ENCODE measurements around the gene AMBRA1.

The AMBRA1 gene

DNA sequence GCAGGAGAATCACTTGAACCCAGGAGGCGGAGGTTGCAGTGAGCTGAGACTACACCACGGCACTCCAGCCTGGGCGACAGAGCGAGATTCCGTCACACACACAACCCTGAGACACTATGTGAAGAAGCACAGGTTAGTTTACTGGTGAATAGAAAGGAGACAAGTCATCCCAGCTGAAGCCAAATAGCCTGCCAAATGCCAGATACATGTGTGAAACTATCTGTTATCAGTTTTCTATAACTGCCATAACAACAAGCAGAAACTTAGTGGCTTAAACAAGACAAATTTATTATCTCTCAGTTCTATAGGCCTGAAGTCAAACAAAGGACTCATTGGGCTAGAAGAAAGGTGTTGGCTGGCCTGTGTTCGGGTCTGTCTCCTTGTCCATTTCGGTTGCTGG, 114.2 kb downstream of the AMBRA1 start:
- in situ Hi-C loops (cut with MboI; ENCODE audit: low sequenced_read_pairs), result no loop called here

DNA sequence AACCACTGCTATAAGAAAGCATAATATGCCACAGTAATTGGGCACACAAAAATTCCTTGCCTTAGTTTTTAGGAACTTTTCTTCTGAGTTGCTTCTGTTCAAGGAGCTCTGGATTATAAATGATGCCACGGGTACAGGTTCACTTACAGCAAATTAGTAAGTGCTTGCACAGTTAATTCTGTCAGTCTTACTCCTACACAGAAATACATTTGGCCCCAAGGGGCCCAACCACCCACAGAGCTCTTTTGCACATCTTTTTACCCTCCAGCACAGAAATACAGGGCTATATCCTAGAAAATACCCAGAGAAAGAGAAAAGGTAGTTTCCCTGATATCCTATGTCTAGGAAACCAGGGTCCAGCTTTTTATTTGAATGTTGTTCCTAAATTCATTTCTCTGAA, 115.6 kb downstream of the AMBRA1 start:
- in situ Hi-C loops (cut with MboI; ENCODE audit: low sequenced_read_pairs), result no loop called here

DNA sequence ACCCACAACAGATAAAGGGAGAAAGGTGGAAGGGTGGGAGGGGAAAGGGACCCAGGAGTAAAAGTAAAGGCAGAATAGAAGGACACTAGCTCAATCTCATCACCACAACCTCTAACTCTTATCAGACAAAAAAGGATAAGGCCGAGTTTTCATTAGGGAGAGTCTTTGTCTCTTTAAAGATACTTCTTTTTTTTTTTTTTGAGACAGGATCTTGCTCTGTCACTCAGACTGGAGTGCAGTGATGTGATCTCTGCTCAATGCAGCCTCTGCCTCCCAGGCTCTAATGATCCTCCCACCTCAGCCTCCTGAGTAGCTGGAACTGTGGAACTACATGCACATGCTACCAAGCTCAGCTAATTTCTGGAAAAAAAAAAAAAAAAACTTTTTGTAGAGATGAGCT, 116.7 kb downstream of the AMBRA1 start:
- in situ Hi-C loops (cut with MboI; ENCODE audit: low sequenced_read_pairs), result no loop called here

DNA sequence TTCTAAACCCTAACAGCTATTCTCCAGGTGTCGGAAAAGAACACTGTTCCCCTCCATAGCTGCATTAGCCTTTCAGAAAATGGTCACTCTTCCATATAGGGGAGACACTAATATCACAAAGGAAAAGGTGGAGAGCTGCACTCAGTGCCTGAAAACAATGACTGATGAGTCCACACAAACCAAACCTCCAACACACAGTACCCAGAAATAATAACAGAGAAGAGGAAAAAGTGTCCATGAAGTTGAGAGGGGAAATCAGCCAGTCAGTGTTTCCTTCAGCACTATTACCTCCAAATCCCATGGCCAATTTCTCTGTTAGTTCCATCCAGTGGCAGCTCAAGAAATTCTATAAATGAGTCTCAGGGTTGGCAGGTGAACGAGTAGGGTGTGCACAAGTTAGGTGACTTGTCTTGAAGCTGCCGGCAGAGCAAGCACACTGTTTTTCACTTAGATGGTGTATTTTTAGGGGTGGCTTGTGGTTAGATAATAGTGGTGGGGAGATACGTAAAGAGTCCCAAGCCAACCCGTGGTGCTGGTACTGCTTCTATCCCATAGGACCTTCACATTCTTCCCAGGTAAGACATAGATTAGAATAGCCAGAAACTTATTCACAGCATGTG, 117.8 kb downstream of the AMBRA1 start:
- in situ Hi-C loops (cut with MboI; ENCODE audit: low sequenced_read_pairs), result no loop called here

DNA sequence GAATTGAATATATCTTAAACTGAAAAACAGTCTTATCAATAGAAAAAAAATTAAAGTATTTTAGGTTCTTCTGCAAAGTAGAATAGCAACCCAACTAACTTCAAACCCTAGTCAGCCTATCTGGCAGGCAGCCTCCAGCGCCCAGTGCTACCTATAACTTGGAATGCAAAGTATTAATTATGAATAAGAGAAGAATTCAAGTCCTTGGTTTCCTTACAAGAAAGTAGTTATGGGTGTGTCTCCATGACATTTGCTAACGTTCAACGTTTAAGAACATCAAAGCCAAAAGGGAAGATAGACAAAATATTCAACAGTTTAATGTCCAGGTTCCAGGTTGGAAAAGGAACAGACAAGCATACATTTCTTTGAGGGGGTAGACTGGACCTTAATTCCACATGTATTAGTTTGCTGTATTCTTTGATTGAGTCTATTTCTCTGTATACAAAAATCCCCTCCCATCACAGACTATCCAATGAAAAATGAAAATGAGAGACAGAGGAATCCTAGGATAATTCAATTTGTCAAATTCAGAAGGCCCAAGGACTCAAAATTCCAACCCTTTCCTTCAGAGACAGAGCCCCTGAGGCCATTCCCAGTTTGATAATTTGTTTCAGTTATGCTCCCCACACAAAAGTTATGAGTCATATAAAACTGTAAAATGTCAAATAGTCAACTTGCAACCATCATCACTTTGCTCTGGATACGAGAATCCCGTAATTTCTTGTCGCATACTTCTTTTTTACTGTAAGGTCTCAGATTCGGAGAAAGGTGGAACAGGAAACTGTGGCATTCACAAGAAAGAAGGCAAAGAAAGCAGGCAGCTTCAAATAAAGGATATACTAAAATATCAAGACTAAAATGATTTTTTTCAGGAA, 118.5 kb downstream of the AMBRA1 start:
- in situ Hi-C loops (cut with MboI; ENCODE audit: low sequenced_read_pairs), result no loop called here

DNA sequence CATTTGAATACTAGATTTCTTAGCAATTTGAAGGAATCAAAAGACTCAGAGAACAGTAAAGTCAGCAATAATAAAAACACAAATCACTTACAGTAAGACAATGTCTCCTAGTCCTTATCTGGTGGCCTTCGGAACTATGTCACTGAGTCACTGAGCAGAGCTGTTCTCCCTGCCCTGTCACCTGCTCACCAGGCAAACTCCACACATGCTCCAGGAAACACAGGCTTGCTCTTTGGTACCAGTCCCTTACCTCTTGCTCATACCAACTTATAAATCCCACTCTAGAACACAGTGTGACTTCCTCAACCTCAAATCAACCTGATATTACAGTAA, 121.2 kb downstream of the AMBRA1 start:
- in situ Hi-C loops (cut with MboI; ENCODE audit: low sequenced_read_pairs), result no loop called here

DNA sequence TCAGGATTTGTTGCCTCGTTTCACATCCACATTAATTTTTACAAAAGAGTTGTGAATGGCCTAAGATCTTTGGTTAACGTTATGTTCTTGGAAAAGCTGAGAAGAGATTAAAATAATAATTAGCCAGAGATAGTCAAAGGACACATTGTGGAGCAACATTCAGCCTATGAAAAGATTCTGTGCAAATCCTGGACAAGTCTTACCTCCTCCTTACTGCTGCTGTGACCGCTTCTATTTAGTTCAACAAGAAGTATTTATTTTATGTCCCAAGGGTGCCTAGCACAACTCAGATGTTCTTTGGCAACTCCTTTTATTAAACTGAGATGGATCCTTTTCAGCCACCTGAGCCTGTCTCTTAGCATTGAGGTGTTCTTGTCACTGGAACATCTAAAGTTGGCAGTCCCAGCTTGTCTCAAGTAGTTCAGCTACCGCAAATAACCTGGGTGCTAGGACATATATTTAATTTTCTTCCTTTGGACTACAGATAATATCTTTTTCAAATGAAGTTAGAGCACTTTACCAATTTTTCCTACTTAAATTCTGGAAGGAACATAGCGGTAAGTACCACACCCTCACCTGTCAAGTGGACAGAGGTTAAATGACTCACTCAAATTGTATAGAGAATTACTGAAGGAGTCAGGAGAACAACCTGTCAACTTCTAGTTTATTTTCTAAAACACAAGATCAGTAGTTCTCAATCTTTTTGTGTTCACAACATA, 121.7 kb downstream of the AMBRA1 start:
- in situ Hi-C loops (cut with MboI; ENCODE audit: low sequenced_read_pairs), result no loop called here

DNA sequence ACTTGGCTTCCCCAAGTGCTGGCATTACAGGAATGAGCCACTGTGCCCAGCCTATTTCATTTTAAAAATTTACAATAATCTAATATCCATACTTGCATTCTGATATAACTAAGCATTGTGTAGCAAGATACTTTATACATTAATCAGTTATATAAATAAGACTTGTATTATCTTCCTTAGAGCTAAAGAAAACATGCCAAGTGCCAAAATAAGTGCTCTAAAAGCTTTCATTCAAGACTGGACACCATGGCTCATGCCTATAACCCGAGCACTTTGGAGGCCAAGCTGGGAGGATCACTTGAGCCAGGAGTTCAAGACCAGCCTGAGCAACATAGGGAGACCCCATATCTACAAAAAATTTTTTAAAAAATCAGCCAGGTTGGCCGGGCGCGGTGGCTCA, 123.9 kb downstream of the AMBRA1 start:
- in situ Hi-C loops (cut with MboI; ENCODE audit: low sequenced_read_pairs), result no loop called here

DNA sequence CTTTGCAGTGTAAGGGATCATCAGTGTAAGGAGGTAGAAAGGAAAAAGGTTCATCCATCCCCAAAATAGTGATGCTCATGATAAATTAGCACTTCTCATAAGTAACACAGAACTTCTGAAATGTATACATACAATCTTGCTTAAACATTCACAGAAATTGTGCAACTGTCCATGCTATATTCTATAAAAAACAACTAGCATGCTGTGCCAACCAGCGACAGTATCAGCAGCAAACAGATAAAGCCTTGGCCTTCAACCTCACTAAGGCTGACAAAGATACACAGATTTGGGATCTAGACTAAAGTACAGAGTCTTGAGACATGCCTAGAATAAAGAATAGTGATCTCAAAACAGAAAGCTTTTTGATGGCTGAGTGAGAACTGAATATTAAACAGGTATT, 128.1 kb downstream of the AMBRA1 start:
- in situ Hi-C loops (cut with MboI; ENCODE audit: low sequenced_read_pairs), result no loop called here

DNA sequence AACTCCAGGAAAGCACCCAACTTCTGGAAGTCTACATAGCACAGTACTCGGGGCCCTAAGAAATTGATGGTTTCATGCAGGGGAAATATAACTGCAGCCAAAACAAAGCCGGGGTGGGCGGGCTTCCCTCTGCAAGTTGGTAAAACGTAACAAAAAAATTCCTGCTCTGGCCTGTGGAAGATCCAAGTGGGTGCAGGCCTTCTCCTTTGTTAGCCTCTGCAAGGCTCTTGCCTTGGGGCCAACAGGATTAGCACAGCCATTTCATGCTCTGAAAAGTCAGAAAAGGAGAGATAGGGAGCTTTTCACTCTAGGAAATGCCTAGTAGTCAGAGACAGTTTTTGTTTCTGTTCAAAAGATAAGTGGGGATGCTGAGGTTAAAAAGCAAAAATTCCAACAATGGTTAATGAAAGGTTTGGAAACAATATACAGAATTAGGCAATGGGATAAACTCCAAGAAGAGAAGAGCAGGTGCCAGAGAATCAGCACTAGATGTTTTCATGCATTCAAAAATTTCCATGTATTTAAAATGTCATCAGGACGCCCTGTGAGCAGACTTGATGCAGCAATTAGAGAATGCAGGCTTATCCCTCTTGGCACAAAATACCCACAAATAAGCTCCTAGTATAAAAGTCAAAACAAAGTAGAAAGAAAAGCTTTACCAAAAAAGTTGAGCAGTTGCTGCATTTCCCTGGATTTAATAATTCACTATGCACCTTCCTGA, 130.0 kb downstream of the AMBRA1 start:
- in situ Hi-C loops (cut with MboI; ENCODE audit: low sequenced_read_pairs), result no loop called here

DNA sequence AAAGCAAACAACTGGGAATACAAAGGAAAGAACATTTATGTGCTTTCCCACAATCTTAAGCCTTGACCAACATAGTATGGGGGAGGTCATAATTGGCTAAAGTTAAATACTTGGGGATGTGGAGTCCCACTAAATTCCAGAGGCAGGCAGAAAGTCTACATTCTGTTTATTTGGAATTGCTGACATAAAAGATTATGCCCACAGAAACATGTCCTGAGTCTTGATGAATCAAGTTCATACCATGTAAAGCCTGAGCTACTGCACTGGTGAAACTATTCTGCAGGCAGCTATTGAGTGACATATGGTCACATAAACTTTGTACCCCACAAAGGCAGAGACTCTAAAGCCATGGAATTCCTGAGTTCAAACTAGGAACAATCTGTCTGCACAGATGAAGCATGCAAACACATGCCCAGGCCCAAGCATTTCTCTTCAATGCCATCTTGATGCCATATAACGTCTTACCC, 132.3 kb downstream of the AMBRA1 start:
- in situ Hi-C loops (cut with MboI; ENCODE audit: low sequenced_read_pairs), result no loop called here

DNA sequence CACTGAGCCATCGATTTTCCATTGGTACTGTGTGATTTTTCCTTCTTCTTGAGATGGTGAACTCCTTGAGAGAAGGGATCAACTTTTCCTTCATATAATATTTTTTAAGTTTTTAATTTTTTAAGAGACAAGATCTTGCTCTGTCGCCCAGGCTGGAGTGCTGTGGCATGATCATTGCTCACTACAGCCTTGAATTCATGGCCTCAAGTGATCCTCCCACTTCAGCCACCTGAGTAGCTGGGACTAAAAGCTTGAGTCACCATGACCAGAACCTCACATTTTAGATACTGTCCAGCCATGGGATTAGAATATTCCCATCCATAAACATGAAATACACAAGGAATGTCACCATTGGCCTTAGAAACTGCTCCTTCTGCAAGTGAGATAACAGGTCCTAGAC, 135.3 kb downstream of the AMBRA1 start:
- in situ Hi-C loops (cut with MboI; ENCODE audit: low sequenced_read_pairs), result no loop called here

DNA sequence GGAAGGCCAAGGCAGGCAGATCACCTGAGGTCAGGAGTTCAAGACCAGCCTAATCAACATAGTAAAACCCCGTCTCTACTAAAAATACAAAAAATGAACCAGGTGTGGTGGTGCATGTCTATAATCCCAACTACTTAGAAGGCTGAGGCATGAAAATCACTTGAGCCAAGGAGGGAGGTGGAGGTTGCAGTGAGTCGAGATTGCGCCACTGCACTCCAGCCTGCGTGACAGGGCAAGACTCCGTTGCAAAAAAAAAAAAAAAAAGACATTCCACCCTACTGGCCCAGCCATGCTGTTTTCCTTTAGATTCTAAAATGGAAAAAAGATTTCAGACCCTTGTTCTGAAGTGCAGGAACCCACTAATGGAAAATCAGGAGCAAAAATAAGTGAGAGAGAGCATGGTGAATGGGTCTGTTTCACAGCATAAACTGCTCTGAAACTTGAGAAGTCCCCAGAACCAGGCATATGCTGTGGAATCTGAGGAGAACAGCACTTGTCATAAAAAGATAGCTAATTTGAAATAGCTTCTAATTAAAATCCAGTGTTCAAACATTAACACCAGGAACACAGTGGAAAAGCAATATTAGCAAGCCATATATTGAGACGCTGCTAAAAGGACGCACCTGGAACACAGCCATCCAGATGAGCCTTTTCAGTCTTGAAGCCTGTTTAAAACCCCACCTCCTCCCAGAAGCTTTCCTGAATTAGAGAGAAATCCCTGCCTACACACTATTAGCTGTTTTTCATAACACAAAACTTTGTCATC, 136.0 kb downstream of the AMBRA1 start:
- in situ Hi-C loops (cut with MboI; ENCODE audit: low sequenced_read_pairs), result no loop called here

DNA sequence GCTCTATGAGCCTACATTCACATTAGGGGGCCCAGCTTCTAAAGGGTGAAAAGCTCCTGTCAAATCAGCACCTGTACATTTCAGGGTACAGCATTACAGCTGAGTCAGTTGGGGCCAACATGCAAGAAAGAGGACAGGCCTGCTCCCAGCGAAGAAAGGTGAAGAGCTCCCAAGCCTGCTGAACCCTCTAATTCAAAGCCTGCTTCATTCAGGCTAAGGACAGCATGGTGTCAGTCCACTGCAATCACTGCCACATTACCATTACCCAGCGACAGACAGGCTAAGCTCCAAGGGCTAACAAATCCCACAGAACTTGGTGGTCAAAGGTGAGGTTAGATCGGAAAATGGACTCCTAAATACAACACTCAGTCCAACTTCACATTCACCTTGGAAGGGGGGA, 136.8 kb downstream of the AMBRA1 start:
- in situ Hi-C loops (cut with MboI; ENCODE audit: low sequenced_read_pairs), result no loop called here

DNA sequence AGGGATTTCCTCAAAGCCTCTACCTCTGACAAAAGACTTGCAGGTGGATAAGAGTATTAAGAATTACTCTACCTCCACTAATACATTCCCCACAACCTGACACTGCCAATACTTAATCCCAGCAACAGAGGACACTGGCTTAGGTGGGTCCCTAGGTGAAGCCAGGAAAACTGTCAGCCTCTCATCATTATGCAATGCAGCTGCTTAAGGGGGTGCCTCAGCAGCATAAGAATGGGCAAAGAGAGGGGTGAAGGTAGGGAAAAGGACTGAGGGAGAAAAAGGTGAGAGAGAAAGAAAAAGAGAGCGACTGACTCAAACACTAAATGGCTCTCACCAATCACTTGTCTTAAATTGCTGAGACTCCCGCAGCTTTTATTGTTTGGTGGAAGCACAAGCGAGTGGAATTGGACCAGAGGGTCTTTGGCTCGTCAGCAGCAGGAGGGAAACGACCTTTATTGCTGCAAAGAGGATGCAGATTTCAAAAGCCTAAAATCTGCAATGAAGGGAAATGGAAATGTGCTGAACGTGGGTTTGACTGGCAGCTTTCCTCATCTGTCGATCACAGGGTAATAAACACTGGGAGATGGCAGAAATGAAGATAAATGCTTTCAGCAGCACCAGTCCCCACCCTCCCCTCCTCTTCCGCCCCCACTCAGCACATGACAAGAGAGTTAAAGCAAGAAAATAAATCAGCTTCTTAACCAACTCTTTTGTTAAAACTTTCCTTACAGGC, 137.4 kb downstream of the AMBRA1 start:
- in situ Hi-C loops (cut with MboI; ENCODE audit: low sequenced_read_pairs), result no loop called here

DNA sequence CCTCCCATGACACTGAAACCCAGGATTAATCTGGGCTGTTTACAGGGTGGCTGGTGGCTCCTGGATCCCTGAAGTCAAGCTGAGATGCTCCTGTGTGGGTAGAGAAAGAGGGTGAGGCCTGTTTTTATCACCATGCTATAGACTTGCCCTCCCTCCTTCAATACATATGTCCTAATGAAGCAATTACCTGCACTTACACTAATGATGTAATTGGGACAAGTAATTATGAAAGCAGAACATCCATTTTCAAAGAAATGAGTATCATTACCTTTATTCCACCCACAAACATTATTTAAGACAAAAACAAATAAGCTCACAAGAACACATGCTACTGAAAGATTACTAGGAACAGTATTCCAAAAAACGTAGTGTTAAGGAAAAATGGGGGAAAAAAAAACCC, 138.0 kb downstream of the AMBRA1 start:
- in situ Hi-C loops (cut with MboI; ENCODE audit: low sequenced_read_pairs), result no loop called here

DNA sequence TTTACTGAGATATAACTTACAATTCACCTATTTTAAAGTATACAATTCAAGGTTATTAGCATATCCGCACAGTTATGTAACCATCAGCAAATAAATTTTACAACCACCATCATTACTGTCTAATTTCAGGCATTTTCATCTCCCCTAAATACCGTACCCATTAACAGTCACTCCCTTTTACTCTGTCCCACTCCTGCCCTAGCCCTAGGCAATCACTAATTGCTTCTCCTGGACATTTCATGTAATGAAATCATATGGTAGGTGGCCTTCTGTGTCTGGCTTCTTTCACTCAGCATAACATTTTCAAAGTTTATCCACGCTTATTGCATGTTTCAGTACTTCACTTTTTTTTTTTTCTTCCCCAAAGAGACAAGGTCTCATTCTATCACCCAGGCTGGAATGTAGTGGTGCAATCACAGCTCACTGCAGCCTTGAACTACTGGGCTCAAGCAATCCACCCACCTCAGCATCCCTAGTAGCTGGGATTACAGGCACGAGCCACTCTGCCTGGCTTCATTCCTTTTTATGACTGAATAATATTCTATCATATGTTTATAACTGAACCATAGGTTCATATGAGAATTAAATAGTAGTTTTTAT, 140.8 kb downstream of the AMBRA1 start:
- in situ Hi-C loops (cut with MboI; ENCODE audit: low sequenced_read_pairs), result no loop called here

DNA sequence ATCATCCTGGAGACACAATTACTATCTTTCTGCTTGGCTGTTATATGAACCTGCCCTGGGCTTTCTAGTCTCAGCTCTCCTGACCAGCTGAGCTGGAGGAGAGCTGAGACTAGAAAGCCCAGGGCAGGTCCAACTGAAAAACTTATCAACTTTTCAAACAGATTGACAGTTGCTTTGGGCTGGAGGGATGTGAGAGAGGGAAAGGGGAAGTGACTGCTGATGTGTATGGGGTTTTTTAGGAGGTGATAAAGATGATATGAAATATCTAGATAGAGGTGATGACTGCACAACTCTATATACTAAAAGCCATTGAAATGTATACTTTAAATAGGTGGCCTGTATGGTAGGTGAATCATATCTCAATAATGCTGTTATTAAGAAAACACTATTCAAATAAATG, 142.1 kb downstream of the AMBRA1 start:
- in situ Hi-C loops (cut with MboI; ENCODE audit: low sequenced_read_pairs), result no loop called here

DNA sequence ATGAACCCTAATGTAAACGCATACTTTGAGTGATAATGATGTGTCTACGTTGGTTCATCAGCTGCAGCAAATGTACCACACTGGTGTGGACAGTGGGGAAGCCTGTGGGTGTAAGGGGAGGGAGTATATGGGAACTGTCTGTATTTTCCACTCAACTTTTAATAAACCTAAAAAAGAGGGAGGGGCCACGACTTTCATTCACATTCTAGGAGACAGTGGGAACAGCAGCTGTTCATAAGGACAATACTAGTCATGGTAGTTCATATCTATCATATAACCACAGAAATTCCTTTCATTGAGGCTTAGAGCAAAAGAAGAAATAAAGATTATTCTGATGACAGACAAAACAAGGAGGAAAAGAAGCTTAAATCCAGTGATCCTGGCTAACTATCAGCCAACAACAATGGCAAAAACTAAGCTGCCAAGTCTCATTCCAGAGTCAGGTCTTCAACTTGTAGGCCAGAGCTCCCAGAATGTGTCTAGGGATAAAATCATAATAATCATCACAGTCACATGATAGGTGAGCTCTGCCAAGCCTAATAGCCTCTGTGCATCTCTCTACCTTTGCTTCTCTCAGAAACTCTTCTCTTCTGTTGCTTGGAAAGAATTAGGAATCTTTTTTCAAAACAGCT, 142.9 kb downstream of the AMBRA1 start:
- in situ Hi-C loops (cut with MboI; ENCODE audit: low sequenced_read_pairs), result no loop called here

Measured in HL-60/S4 (cell line).